NCI-H526 (cell line): ENCODE data around the gene CT45A7.
"Not testable (repeated sequence)": the region's sequence is repeated elsewhere in the genome, so short reads cannot be mapped to it uniquely, and the experiment has no call there.

Experiments used
- DNase-seq, 2 experiments: peaks; one replicate each; lab custom pipeline; 2025; lab: John Stamatoyannopoulos, UW

The CT45A7 gene, protein sequence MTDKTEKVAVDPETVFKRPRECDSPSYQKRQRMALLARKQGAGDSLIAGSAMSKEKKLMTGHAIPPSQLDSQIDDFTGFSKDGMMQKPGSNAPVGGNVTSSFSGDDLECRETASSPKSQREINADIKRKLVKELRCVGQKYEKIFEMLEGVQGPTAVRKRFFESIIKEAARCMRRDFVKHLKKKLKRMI

DNA sequence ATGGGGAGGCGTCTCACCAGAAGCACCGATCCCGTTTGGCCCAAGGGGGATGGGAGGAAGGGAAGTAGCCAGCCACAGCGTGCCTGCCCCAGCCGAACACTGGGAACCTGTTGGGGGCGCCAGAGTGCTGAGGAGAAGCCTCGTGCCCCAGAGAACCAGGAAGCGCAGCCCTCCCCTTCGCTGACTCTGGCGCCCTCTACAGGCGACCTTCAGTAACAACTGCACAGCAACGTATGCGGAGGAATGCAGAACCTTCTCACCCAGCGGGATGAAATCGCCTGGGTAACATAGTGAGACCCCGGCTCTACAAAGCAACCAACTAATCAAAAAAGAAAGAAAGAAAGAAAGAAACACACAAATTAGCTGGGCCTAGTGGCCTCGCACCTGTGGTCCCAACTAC, at the start of gene CT45A7:
TSS of gene CT45A7 (minus strand) at position 101 of the 400 bp plus-strand sequence. CDS start 3,747 bp downstream, outside the sequence.
- DNase-seq = not testable (repeated sequence)

DNA sequence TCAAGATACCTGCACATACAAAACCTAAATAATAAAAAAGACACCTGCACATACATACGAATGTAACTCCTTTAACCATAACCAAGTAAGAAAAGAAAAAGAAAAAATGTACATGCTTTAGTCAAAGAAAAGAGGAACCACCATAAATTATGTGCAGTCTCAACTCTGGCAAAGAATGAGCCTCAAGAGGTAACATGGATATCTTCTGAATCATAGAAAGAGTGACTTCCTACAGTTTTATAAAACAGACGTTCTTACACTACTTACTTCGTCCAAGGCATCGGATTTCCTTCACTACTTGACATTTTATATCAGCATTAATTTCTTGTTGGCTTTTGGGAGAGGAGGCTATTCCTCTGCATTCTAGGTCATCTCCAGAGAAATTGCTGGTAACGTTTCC, 45.7 kb upstream of the CT45A7 start:
- DNase-seq = not testable (repeated sequence)

DNA sequence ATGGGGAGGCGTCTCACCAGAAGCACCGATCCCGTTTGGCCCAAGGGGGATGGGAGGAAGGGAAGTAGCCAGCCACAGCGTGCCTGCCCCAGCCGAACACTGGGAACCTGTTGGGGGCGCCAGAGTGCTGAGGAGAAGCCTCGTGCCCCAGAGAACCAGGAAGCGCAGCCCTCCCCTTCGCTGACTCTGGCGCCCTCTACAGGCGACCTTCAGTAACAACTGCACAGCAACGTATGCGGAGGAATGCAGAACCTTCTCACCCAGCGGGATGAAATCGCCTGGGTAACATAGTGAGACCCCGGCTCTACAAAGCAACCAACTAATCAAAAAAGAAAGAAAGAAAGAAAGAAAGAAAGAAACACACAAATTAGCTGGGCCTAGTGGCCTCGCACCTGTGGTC, 34.6 kb upstream of the CT45A7 start, which contains the start of gene CT45A9:
TSS of gene CT45A9 (minus strand) at position 101 of the 400 bp plus-strand sequence. CDS start 3,751 bp downstream, outside the sequence.
- DNase-seq = not testable (repeated sequence)

DNA sequence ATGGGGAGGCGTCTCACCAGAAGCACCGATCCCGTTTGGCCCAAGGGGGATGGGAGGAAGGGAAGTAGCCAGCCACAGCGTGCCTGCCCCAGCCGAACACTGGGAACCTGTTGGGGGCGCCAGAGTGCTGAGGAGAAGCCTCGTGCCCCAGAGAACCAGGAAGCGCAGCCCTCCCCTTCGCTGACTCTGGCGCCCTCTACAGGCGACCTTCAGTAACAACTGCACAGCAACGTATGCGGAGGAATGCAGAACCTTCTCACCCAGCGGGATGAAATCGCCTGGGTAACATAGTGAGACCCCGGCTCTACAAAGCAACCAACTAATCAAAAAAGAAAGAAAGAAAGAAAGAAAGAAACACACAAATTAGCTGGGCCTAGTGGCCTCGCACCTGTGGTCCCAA, 17.4 kb upstream of the CT45A7 start, which contains the start of gene CT45A8:
TSS of gene CT45A8 (minus strand) at position 101 of the 400 bp plus-strand sequence. CDS start 3,755 bp downstream, outside the sequence.
- DNase-seq = not testable (repeated sequence)

DNA sequence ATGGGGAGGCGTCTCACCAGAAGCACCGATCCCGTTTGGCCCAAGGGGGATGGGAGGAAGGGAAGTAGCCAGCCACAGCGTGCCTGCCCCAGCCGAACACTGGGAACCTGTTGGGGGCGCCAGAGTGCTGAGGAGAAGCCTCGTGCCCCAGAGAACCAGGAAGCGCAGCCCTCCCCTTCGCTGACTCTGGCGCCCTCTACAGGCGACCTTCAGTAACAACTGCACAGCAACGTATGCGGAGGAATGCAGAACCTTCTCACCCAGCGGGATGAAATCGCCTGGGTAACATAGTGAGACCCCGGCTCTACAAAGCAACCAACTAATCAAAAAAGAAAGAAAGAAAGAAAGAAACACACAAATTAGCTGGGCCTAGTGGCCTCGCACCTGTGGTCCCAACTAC, 17.2 kb downstream of the CT45A7 start, which contains the start of gene CT45A2:
TSS of gene CT45A2 (minus strand) at position 101 of the 400 bp plus-strand sequence. CDS start 3,747 bp downstream, outside the sequence.
- DNase-seq = not testable (repeated sequence)

DNA sequence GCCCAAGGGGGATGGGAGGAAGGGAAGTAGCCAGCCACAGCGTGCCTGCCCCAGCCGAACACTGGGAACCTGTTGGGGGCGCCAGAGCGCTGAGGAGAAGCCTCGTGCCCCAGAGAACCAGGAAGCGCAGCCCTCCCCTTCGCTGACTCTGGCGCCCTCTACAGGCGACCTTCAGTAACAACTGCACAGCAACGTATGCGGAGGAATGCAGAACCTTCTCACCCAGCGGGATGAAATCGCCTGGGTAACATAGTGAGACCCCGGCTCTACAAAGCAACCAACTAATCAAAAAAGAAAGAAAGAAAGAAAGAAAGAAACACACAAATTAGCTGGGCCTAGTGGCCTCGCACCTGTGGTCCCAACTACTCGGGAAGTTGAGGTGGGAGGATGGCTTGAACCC, 34.4 kb downstream of the CT45A7 start, which contains the start of gene CT45A6:
TSS of gene CT45A6 (minus strand) at position 101 of the 400 bp plus-strand sequence. CDS start 3,794 bp downstream, outside the sequence.
- not testable (repeated sequence) for DNase-seq

DNA sequence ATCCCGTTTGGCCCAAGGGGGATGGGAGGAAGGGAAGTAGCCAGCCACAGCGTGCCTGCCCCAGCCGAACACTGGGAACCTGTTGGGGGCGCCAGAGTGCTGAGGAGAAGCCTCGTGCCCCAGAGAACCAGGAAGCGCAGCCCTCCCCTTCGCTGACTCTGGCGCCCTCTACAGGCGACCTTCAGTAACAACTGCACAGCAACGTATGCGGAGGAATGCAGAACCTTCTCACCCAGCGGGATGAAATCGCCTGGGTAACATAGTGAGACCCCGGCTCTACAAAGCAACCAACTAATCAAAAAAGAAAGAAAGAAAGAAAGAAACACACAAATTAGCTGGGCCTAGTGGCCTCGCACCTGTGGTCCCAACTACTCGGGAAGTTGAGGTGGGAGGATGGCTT, 51.7 kb downstream of the CT45A7 start, which contains the start of gene CT45A5:
TSS of gene CT45A5 (minus strand) at position 101 of the 400 bp plus-strand sequence. CDS start 3,774 bp downstream, outside the sequence.
- not testable (repeated sequence) for DNase-seq
